Natural killer cell (primary cell): ENCODE measurements around the gene CSGALNACT2. TPM values are rescaled to one million over a fixed set of nuclear protein-coding genes. Genes with fewer than 3 reads are reported as not detected.
A peak's percentile ranks its signal among the peaks of the same experiment; 100 is the strongest.

Source experiments
- ATAC-seq, 3 donors: fragments of 150-1000 bp in 2 of 3; fragments of 200-7000 bp in 1 of 3; cut with Tn5 transposase; 1 replicate in 1 of 3; 2 replicates in 2 of 3; pipeline ENCODE4 v1.10.0; 2021; ENCODE audit warnings: mild to moderate bottlenecking in 2 of 3, moderate library complexity in 2 of 3
- DNase-seq, 2 donors: peaks; one replicate each; pipeline versions ENCODE4 v3.0.0 to v3.0.0-alpha.2; 2013 to 2021; ENCODE audit warnings: mixed read lengths in 1 of 2
- H3K27ac ChIP-seq: one replicate; pipeline ENCODE4 v1.5.1; 2013; ENCODE audit warnings: mild to moderate bottlenecking, low read length
- H3K27me3 ChIP-seq: one replicate; pipeline ENCODE4 v1.6.1; 2013; ENCODE audit warnings: low read length; ENCODE audit not compliant: control insufficient read depth, insufficient read depth
- H3K36me3 ChIP-seq: one replicate; pipeline ENCODE4 v1.6.1; 2013; ENCODE audit warnings: low read length; ENCODE audit not compliant: control insufficient read depth, insufficient read depth
- H3K4me1 ChIP-seq: one replicate; pipeline ENCODE4 v1.6.1; 2013; ENCODE audit warnings: low read length; ENCODE audit not compliant: control insufficient read depth, insufficient read depth
- H3K4me3 ChIP-seq: one replicate; pipeline ENCODE4 v1.5.1; 2013; ENCODE audit warnings: low read length
- H3K9me3 ChIP-seq: one replicate; pipeline ENCODE4 v1.6.1; 2013; ENCODE audit warnings: low read length; ENCODE audit not compliant: control insufficient read depth, insufficient read depth
- H3K27ac Mint-ChIP-seq, 2 donors: one replicate each; pipeline ENCODE4 v1.8.0; 2022; ENCODE audit warnings: mild to moderate bottlenecking in 2 of 2, mixed read lengths in 2 of 2, moderate library complexity in 1 of 2
- H3K27me3 Mint-ChIP-seq, 2 donors: one replicate each; pipeline ENCODE4 v1.8.0; 2022; ENCODE audit warnings: low read depth in 2 of 2, mixed read lengths in 2 of 2
- H3K36me3 Mint-ChIP-seq: one replicate; pipeline ENCODE4 v1.8.0; 2022; ENCODE audit warnings: mixed read lengths
- H3K4me1 Mint-ChIP-seq, 2 donors: one replicate each; pipeline ENCODE4 v1.8.0; 2022; ENCODE audit warnings: mixed read lengths in 2 of 2
- H3K4me3 Mint-ChIP-seq: one replicate; pipeline ENCODE4 v1.8.0; 2022; ENCODE audit warnings: mild to moderate bottlenecking, moderate library complexity, mixed read lengths
- H3K9me3 Mint-ChIP-seq, 2 donors: one replicate each; pipeline ENCODE4 v1.8.0; 2022; ENCODE audit warnings: mixed read lengths in 2 of 2
- CTCF ChIP-seq: fragments of 200-600 bp; IDR thresholded peaks from one replicate; pipeline ENCODE4 v1.8.0; 2022; ENCODE audit warnings: antibody characterized with exemption
- WGBS: methylation state at CpG from one replicate; pipeline ENCODE4 v1.1.7; 2013; ENCODE audit warnings: missing lambda C conversion rate; ENCODE audit not compliant: insufficient coverage; 5-methylcytosine and 5-hydroxymethylcytosine counted together
- intact Hi-C: fragments of 100-400 bp; cut with micrococcal nuclease; formaldehyde crosslinking; loops from one replicate; pipeline ENCODE4 v1.14.2; 2022
- total RNA-seq, 4 donors: library from RNA; stranded (reverse); fragments of 120-200 nt in 1 of 4; gene quantifications; one replicate each; pipeline versions ENCODE4 v1.2.3 to v1.2.4, GENCODE V29; 2013 to 2022

Gene CSGALNACT2
- total RNA-seq, 3 donors from 2014 or later (not counting 1 experiment from before 2014, with no cell fraction given), result 49.9 to 57.4 (median 52.8) TPM

- Mint-ChIP-seq H3K9me3 (no peaks in the 10 kb centered on the region), H3K27ac (peak overlapping the region; percentile 93 to 96), H3K4me3 (peak overlapping the region; percentile 98), H3K36me3 (no peaks in the 10 kb centered on the region), H3K27me3 (no peaks in the 10 kb centered on the region), H3K4me1 (peaks cover 72 to 74% of the 10 kb centered on the region in 2 donors)
- Histone ChIP-seq H3K27me3 (no peaks in the 10 kb centered on the region), H3K4me3 (peak overlapping the region; percentile 45), H3K4me1 (peaks cover 35% of the 10 kb centered on the region), H3K27ac (peak overlapping the region; percentile 90), H3K9me3 (no peaks in the 10 kb centered on the region), H3K36me3 (no peaks in the 10 kb centered on the region)
- intact Hi-C loops, result loop anchor here (5.0 kb wide), 2 partner anchors 270 to 435 kb away; partner anchors contain the start of genes HNRNPF and ZNF239
- TF ChIP-seq CTCF, result no peak
- no peak for DNase-seq
- 51% methylated on average over 26 of the region's 27 CpGs for WGBS
- ATAC-seq, result no peak
These were observed 1.1 kb upstream of the CSGALNACT2 start for GRCh38 chr10:43136995-43137716.

- Histone ChIP-seq H3K4me1 (peaks cover 35% of the 10 kb centered on the region), H3K4me3 (peak overlapping the region; percentile 45), H3K27me3 (no peaks in the 10 kb centered on the region), H3K9me3 (no peaks in the 10 kb centered on the region), H3K27ac (peak overlapping the region; percentile 90), H3K36me3 (no peaks in the 10 kb centered on the region)
- no peaks in the 10 kb centered on the region for H3K27me3 Mint-ChIP-seq
- ATAC-seq (peak; percentile 11 to 28 (median 18)), DNase-seq (peak; percentile 48 to 67)
- peak overlapping the region; percentile 98 for H3K4me3 Mint-ChIP-seq
- H3K27ac Mint-ChIP-seq, result peak overlapping the region; percentile 93 to 96
- no peaks in the 10 kb centered on the region for H3K9me3 Mint-ChIP-seq
- H3K4me1 Mint-ChIP-seq, result peaks cover 77 to 79% of the 10 kb centered on the region in 2 donors
- TF ChIP-seq CTCF, result no peak
- intact Hi-C loops, result loop anchor here (1.0 to 5.0 kb wide), 5 partner anchors 17 to 435 kb away; partner anchors contain the start of genes HNRNPF and ZNF239
- H3K36me3 Mint-ChIP-seq, result no peaks in the 10 kb centered on the region
- WGBS, result under 1% methylated on average over 30 of the region's 30 CpGs
These were observed 576 bp upstream of the CSGALNACT2 start for GRCh38 chr10:43137717-43138020.

- H3K36me3 ChIP-seq, result no peaks in the 10 kb centered on the region
- H3K9me3 Mint-ChIP-seq, result no peaks in the 10 kb centered on the region
- H3K4me1 ChIP-seq, result peaks cover 30% of the 10 kb centered on the region
- H3K27me3 ChIP-seq, result no peaks in the 10 kb centered on the region
- H3K4me3 Mint-ChIP-seq, result peak overlapping the region; percentile 89
- peak overlapping the region; percentile 88 for H3K27ac ChIP-seq
- H3K27ac Mint-ChIP-seq, result peak overlapping the region; percentile 93 to 96
- no peaks in the 10 kb centered on the region for H3K36me3 Mint-ChIP-seq
- H3K4me1 Mint-ChIP-seq, result peaks cover 78 to 80% of the 10 kb centered on the region in 2 donors
- TF ChIP-seq CTCF, result no peak
- peak; percentile 60 to 78 (median 64) for ATAC-seq
- intact Hi-C loops, result loop anchor here (1.0 to 5.0 kb wide), 5 partner anchors 18 to 434 kb away; partner anchors contain the start of genes HNRNPF and ZNF239
- H3K27me3 Mint-ChIP-seq, result no peaks in the 10 kb centered on the region
- 0% methylated on average over 19 of the region's 22 CpGs for WGBS
- H3K9me3 ChIP-seq, result no peaks in the 10 kb centered on the region
- H3K4me3 ChIP-seq, result peak overlapping the region; percentile 69
- DNase-seq, result peak; percentile 53 to 85
These were observed 554 bp downstream of the CSGALNACT2 start for GRCh38 chr10:43138757-43139241.
